ENCODE data around the gene MPHOSPH6.
"Not testable (repeated sequence)": the region's sequence is repeated elsewhere in the genome, so short reads cannot be mapped to it uniquely, and the experiment has no call there.

The MPHOSPH6 gene, protein sequence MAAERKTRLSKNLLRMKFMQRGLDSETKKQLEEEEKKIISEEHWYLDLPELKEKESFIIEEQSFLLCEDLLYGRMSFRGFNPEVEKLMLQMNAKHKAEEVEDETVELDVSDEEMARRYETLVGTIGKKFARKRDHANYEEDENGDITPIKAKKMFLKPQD

GRCh38 chr16:82169861-82170845 is at the start of gene MPHOSPH6:
Gene MPHOSPH6 (minus strand): TSS chr16:82170224. CDS start chr16:82170175, 49 bp downstream.
- ChIA-PET POLR2A (interaction anchor here (1.5 kb wide), 1 partner anchor 10 kb away, joined by 4 read pairs; no protein-coding TSS in a partner anchor), CTCF (no interaction called here)
- H3K4me3 ChIP-seq (ENCODE audit: low read depth, low read length): peak within 1 kb of the TSS; percentile 83
- no peak for DNase-seq (ENCODE audit: low read depth, low spot score)
- TF ChIP-seq CTCF (IDR thresholded peaks at IDR 0.05; ENCODE audit: insufficient read depth, low read length, missing control alignments): no peak

GRCh38 chr16:82219298-82219697 is 49.3 kb upstream of the MPHOSPH6 start:
- no peak for TF ChIP-seq CTCF (IDR thresholded peaks at IDR 0.05; ENCODE audit: insufficient read depth, low read length, missing control alignments)
- ChIA-PET POLR2A (no interaction called here), CTCF (interaction anchor here (1.4 kb wide), 1 partner anchor 11 kb away, joined by 3 read pairs; no protein-coding TSS in a partner anchor)
- H3K4me3 ChIP-seq (ENCODE audit: low read depth, low read length): no peak overlapping the region
- DNase-seq (ENCODE audit: low read depth, low spot score): no peak

DNA sequence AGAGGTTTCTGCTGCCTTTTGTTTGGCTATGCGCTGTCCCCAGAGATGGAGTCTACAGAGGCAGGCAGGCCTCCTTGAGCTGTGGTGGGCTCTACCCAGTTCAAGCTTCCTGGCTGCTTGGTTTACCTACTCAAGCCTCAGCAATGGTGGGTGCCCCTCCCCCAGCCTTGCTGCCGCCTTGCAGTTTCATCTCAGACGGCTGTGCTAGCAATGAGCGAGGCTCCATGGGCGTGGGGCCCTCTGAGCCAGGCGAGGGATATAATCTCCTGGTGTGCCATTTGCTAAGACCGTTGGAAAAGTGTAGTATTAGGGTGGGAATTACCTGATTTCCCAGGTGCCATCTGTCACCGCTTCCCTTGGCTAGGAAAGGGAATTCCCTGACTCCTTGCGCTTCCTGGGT is 39.3 kb upstream of the MPHOSPH6 start:
- POLR2A ChIA-PET; H3K4me3 ChIP-seq (ENCODE audit: low read depth, low read length); CTCF ChIA-PET; DNase-seq (ENCODE audit: low read depth, low spot score): not testable (repeated sequence)

DNA sequence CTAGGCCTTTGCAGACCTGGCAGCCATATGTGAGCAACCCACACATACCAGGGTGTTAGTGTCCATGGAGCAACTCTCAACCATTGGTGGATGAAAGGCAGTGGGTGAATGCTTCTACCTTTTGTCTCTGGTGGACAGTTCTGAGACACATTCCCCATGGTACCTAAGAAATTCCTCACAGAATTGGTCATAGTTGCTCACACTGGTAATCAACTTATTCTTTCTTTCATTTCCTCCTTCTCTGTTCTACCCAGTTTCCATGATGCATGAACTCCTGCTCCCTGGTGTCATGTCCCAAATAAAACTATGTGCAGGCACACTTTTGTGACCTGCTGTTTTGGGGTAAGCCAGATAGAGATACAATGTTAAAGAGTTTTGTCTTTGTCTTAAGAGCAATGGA is 33.2 kb upstream of the MPHOSPH6 start:
- no peak overlapping the region for H3K4me3 ChIP-seq (ENCODE audit: low read depth, low read length)
- POLR2A ChIA-PET: no interaction called here
- no peak for DNase-seq (ENCODE audit: low read depth, low spot score)
- TF ChIP-seq CTCF (IDR thresholded peaks at IDR 0.05; ENCODE audit: insufficient read depth, low read length, missing control alignments): no peak
- CTCF ChIA-PET: no interaction called here

GRCh38 chr16:82201926-82202325 is 31.9 kb upstream of the MPHOSPH6 start:
- ChIA-PET CTCF (interaction anchor here (0.7 kb wide), 1 partner anchor 28 kb away, joined by 3 read pairs; no protein-coding TSS in a partner anchor), POLR2A (no interaction called here)
- H3K4me3 ChIP-seq (ENCODE audit: low read depth, low read length): no peak overlapping the region
- no peak for TF ChIP-seq CTCF (IDR thresholded peaks at IDR 0.05; ENCODE audit: insufficient read depth, low read length, missing control alignments)
- no peak for DNase-seq (ENCODE audit: low read depth, low spot score)

- POLR2A ChIA-PET: no interaction called here
- TF ChIP-seq CTCF (IDR thresholded peaks at IDR 0.05; ENCODE audit: insufficient read depth, low read length, missing control alignments): no peak
- DNase-seq (ENCODE audit: low read depth, low spot score): no peak
- H3K4me3 ChIP-seq (ENCODE audit: low read depth, low read length): no peak overlapping the region
- CTCF ChIA-PET: interaction anchor here (0.7 kb wide), 1 partner anchor 29 kb away, joined by 3 read pairs; no protein-coding TSS in a partner anchor
Observed at GRCh38 chr16:82201351-82201750, 31.3 kb upstream of the MPHOSPH6 start.
